ENCODE data around the gene POLA1. TPM values are rescaled to one million over a fixed set of nuclear protein-coding genes. Genes with fewer than 3 reads are reported as not detected.

POLA1 gene
- total RNA-seq, 4 donors from 2014 or later = 5.7 to 13.9 (median 9.9) TPM

DNA sequence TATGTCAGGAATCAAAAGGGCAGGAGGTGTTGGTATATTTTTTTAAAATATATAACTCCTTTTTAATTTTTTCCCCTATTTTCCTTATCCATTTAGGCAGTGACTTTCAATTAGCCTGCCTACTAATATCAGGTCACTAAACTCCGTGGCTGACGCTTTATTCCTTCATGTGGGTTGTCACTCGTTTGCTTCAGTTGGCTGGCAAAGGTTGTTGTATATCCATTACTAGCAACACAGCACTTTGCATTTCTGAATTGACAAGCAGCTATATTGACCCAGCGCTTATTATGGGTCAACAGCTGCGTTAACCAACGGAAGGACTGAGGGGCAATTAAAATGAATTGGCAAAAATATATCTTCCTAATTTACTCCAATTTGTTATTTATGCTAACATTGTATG lies 234.4 kb downstream of the POLA1 start:
- no peak for ATAC-seq (ENCODE audit: low FRiP score)
- TF ChIP-seq, protein P1, sequence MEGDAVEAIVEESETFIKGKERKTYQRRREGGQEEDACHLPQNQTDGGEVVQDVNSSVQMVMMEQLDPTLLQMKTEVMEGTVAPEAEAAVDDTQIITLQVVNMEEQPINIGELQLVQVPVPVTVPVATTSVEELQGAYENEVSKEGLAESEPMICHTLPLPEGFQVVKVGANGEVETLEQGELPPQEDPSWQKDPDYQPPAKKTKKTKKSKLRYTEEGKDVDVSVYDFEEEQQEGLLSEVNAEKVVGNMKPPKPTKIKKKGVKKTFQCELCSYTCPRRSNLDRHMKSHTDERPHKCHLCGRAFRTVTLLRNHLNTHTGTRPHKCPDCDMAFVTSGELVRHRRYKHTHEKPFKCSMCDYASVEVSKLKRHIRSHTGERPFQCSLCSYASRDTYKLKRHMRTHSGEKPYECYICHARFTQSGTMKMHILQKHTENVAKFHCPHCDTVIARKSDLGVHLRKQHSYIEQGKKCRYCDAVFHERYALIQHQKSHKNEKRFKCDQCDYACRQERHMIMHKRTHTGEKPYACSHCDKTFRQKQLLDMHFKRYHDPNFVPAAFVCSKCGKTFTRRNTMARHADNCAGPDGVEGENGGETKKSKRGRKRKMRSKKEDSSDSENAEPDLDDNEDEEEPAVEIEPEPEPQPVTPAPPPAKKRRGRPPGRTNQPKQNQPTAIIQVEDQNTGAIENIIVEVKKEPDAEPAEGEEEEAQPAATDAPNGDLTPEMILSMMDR (IDR thresholded peaks at IDR 0.05) = no peak

DNA sequence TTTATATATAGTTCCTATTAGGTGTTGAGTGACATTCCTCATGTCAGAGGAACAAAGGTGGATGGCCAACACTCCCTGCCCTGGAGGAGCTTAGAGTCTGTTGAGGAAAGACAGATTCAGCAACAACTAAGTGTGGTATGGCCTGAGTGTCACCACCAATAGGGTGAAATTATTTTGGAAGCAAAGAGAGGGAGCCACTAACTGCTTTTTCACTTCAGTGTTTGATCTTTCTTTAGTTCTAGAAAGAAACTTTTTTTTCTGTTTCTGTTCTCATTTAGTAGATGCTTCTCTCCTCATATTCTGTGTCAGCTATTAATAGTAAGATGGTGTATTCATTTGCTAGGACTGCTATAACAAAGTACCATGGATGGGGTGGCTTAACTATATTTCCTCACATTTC lies 240.6 kb downstream of the POLA1 start:
- ATAC-seq (ENCODE audit: low FRiP score) = no peak
- no peak for DNase-seq (ENCODE audit: low spot score)
- TF ChIP-seq, protein P1 (IDR thresholded peaks at IDR 0.05) = no peak

More for the DNA sequence above, 234.4 kb downstream of the POLA1 start:
- no peak for DNase-seq (ENCODE audit: low spot score)

DNA sequence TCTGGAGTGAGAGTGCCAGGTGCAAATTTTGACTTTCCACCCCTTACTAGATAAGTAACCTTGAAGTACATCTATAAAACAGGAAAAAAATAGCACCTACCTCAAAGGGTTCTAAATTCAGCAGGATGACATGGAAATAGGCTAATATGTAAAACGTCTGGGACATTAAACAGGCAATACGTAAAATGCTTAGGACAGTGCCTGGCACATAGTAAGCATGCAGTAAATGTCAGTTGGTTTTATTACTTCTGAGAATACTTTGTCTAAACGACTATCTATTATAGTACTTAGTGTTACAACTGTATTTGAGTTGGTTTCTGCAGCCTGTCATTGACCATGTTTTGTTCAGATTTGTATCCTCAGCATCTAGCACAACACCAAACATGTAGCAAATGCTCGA lies 251.3 kb downstream of the POLA1 start:
- TF ChIP-seq, protein P1 (IDR thresholded peaks at IDR 0.05) = no peak
- ATAC-seq (ENCODE audit: low FRiP score) = no peak

DNA sequence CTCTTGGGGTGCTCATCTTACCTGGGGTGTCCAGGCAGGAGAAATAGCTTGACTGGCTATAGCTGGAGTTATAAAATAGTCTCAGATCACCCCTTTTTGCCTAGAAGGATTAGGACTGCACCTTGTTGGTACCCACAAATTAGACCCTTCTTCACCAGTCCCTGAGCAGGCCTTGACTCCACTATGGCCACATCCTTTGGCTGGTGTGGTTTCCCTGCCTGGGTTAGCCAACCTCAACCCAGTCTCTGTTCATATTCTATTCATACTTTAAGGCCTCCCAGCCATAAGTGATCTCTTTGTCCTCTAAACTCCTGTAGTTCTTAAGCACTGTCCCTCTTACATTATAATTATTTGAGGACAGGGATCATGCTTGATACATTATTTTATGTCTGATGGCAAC lies 252.7 kb downstream of the POLA1 start:
- DNase-seq (ENCODE audit: low spot score) = no peak
- no peak for ATAC-seq (ENCODE audit: low FRiP score)
- TF ChIP-seq, protein P1 (IDR thresholded peaks at IDR 0.05) = no peak

More for the DNA sequence above, 251.3 kb downstream of the POLA1 start:
- DNase-seq (ENCODE audit: low spot score) = no peak

DNA sequence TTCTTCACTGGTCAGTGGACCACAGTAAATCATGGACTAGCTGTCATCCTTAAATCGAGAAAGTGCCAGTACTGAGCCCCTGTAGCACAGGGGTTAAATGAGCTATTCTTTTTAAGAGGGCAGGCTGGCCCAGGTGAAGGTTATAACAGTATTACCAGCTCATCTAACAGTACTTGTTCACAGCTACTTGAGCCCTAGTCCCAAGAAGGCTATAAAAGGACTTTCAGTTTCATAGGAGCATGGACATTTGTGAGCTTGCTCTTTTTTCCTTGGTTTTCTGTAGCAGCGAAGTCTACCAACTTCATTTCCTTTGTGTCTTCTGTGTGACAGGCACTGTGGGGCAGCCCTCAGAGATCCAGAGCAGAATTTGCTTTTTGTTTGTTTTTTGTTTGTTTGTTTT lies 261.0 kb downstream of the POLA1 start:
- no peak for ATAC-seq (ENCODE audit: low FRiP score)
- TF ChIP-seq, protein P1 (IDR thresholded peaks at IDR 0.05) = no peak
- no peak for DNase-seq (ENCODE audit: low spot score)

DNA sequence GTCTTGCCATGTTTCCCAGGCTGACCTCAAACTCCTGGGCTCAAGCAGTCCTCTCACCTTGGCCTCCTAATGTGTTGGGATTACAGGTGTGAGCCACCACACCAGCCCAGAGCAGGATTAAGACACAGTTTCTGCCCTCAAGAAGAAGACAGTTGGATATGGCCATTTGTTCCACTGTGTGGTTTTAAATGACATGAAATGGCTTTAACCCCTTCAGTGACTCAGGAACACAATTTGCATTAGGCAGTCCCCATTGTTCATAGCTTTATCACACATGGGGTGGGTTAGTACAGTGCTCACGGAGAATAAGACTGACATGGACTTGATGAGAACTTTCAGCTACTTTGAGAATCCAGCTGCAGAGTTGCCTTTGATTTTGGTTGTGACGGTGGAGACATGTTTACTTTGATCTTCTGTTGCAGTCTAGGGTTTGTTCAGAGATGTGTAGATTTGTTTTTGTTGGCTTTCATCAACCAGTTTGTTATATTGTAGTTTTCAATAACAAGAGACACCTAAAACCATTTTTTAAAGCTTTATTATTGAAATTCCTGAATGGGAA lies 261.7 kb downstream of the POLA1 start:
- TF ChIP-seq, protein P1 (IDR thresholded peaks at IDR 0.05) = no peak
- DNase-seq (ENCODE audit: low spot score) (no peak), ATAC-seq (ENCODE audit: low FRiP score) (no peak)

DNA sequence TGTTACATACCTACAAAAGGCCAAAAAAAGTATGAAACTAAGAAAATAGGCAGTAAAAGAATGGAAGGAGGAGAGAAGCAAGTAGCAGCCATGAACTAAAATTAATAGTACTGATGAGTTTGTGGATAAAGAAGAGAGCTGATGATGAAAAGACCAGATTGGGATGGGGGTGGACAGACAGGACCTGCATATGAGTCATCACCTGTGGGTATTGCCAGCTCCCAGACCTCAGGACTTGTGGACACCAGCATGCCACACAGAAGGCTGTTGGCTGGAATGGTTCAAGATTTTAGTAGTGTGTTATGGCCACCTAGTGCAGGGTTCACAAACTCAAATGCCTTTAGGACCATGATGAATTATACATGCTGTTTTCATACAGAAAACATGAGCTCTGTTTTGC lies 263.1 kb downstream of the POLA1 start:
- ATAC-seq (ENCODE audit: low FRiP score) (no peak), DNase-seq (ENCODE audit: low spot score) (no peak)
- TF ChIP-seq, protein P1 (IDR thresholded peaks at IDR 0.05) = no peak
